K562 (cell line): ENCODE data around the gene CD164L2. TPM values are rescaled to one million over a fixed set of nuclear protein-coding genes. Genes with fewer than 3 reads are reported as not detected.

Experiments used
- BDP1 ChIP-seq: IDR thresholded peaks from 3 replicates; pipeline ENCODE4 v1.6.1; 2011; ENCODE audit not compliant: insufficient read length, insufficient read depth
- RREB1 ChIP-seq: fragments of 250-450 bp; sonication (Bioruptor Pico); IDR thresholded peaks from 2 replicates; pipeline ENCODE4 v1.4.0; 2020
- SRSF3 ChIP-seq: fragments of 200-400 bp; formaldehyde crosslinking; IDR thresholded peaks from 2 replicates; pipeline ENCODE4 v1.6.1; 2016; ENCODE audit warnings: mild to moderate bottlenecking, low read length, moderate library complexity; ENCODE audit not compliant: insufficient read depth
- VEZF1 ChIP-seq: fragments of 200-800 bp; sonication (Bioruptor generic); IDR thresholded peaks from 2 replicates; pipeline ENCODE4 v1.6.1; 2017; ENCODE audit warnings: missing genetic modification characterization, missing compliant biosample characterization
- polyA plus RNA-seq, 8 experiments: library from polyadenylated mRNA; depleted of rRNA in 4 of 8; stranded (reverse) in 5 of 8; unstranded in 3 of 8; fragments of >200 nt; fragmentation: Nextera tagmentation in 2 of 8; fragmentation: Illumina TruSeq in 1 of 8; extraction: Ambion mirVana in 2 of 8; extraction: Trizol in 1 of 8; gene quantifications; 2 replicates each; pipeline versions ENCODE4 v1.2.1 to v1.2.3, GENCODE V29; 2011 to 2014; ENCODE audit warnings: inconsistent platforms in 1 of 8, missing spikeins in 1 of 8
- total RNA-seq, 7 experiments: library from RNA; depleted of rRNA in 6 of 7; stranded (reverse); fragments of >200 nt in 6 of 7; fragmentation: Illumina TruSeq in 2 of 7; extraction: Trizol in 2 of 7; gene quantifications; 2 replicates each; pipeline versions ENCODE4 v1.2.1 to v1.2.3, GENCODE V29; 2011 to 2021; ENCODE audit warnings: low replicate concordance in 1 of 7
- TF ChIP-seq, protein P1 (sequence below): sonication (generic); formaldehyde crosslinking; IDR thresholded peaks from 2 replicates; pipeline ENCODE4 v1.8.0; 2022; ENCODE audit warnings: mild to moderate bottlenecking, missing genetic modification reagents

CD164L2 gene
- total and polyA plus RNA-seq, 9 of the 15 experiments (the other 6 are each of a cell fraction or from before 2014, with no cell fraction given), result 0.08 to 0.92 (median 0.38) TPM; not detected in 1

- TF ChIP-seq BDP1 (no peak), RREB1 (no peak), VEZF1 (CRISPR knock-in tag) (no peak), SRSF3 (no peak)
- TF ChIP-seq, protein P1, sequence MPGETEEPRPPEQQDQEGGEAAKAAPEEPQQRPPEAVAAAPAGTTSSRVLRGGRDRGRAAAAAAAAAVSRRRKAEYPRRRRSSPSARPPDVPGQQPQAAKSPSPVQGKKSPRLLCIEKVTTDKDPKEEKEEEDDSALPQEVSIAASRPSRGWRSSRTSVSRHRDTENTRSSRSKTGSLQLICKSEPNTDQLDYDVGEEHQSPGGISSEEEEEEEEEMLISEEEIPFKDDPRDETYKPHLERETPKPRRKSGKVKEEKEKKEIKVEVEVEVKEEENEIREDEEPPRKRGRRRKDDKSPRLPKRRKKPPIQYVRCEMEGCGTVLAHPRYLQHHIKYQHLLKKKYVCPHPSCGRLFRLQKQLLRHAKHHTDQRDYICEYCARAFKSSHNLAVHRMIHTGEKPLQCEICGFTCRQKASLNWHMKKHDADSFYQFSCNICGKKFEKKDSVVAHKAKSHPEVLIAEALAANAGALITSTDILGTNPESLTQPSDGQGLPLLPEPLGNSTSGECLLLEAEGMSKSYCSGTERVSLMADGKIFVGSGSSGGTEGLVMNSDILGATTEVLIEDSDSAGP (CRISPR knock-in tag), result no peak
Measured at GRCh38 chr1:27361044-27361402, 22.1 kb downstream of the CD164L2 start (continued).
